ENCODE results near the gene COL19A1.

GRCh38 chr6:70112716-70113115, 246.4 kb downstream of the COL19A1 start:
- no peak for TF ChIP-seq RAD21 (IDR thresholded peaks at IDR 0.05; ENCODE audit: low read depth)
- TF ChIP-seq EP300 (IDR thresholded peaks at IDR 0.05; ENCODE audit: borderline replicate concordance) = no peak
- TF ChIP-seq TEAD4 (IDR thresholded peaks at IDR 0.05) = no peak

All from Ishikawa (cell line).